DOHH2 (cell line): Measurements from ENCODE around the gene OR51L1.

Source experiments
- EZH2phosphoT487 ChIP-seq: fragments of 200-600 bp; sonication (generic); IDR thresholded peaks from 2 replicates; pipeline ENCODE4 v1.6.1; 2017; ENCODE audit warnings: borderline replicate concordance, mild to moderate bottlenecking, antibody characterized with exemption, low read length, moderate library complexity, mixed read lengths
- TF ChIP-seq, protein P1 (sequence below): fragments of 200-600 bp; sonication (generic); IDR thresholded peaks from one replicate; pipeline ENCODE4 v1.5.1; 2014; ENCODE audit warnings: antibody characterized with exemption, mild to moderate bottlenecking, low read depth, low read length; ENCODE audit not compliant: poor library complexity, severe bottlenecking

DNA sequence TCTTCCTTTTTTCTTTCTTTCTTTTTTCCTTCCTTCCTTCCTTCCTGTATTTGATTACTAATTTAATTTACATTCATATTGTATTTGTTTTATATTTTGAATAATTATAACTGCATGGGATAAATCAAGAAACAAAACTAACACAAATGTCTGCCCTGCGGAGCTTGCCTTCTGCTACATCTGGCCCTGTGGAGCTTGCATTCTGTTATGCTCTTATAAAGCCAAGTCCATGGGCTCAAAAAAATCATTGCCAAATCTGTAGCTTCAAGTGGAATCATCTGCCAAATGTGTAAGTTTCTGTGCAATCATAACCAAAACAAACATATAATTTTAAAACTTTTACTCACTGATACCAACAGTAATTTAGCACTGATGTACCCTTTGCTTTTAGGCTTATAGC is 43.7 kb downstream of the OR51L1 start:
- TF ChIP-seq, protein P1, sequence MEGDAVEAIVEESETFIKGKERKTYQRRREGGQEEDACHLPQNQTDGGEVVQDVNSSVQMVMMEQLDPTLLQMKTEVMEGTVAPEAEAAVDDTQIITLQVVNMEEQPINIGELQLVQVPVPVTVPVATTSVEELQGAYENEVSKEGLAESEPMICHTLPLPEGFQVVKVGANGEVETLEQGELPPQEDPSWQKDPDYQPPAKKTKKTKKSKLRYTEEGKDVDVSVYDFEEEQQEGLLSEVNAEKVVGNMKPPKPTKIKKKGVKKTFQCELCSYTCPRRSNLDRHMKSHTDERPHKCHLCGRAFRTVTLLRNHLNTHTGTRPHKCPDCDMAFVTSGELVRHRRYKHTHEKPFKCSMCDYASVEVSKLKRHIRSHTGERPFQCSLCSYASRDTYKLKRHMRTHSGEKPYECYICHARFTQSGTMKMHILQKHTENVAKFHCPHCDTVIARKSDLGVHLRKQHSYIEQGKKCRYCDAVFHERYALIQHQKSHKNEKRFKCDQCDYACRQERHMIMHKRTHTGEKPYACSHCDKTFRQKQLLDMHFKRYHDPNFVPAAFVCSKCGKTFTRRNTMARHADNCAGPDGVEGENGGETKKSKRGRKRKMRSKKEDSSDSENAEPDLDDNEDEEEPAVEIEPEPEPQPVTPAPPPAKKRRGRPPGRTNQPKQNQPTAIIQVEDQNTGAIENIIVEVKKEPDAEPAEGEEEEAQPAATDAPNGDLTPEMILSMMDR: no peak
- no peak for TF ChIP-seq EZH2phosphoT487
